IMR-90 (cell line): ENCODE results near the gene MEGF9. TPM values are rescaled to one million over a fixed set of nuclear protein-coding genes. Genes with fewer than 3 reads are reported as not detected.

Source experiments
- ATAC-seq: fragments of 200-7000 bp; cut with Tn5 transposase; 2 replicates; pipeline ENCODE4 v1.9.1; 2020; ENCODE audit warnings: low read depth, mild to moderate bottlenecking, moderate library complexity
- BruUV-seq: library from RNA; stranded (reverse); fragments of 400-500 nt; replicated peaks from 2 replicates; lab custom pipeline; 2021; lab: Mats Ljungman, UMichigan
- CTCF ChIA-PET: fragments of 300-600 bp; formaldehyde crosslinking; extraction: SDS; loops from one replicate; lab custom pipeline; 2021; ENCODE audit warnings: antibody characterized with exemption; lab: Yijun Ruan, JAX
- POLR2A ChIA-PET: fragments of 300-600 bp; sonication (Branson Sonifier 250); formaldehyde crosslinking; loops from one replicate; lab custom pipeline; 2022; ENCODE audit warnings: antibody characterized with exemption; ENCODE audit not compliant: unreplicated experiment; lab: Charles Lee
- DNase-seq: peaks from one replicate; pipeline ENCODE4 v3.0.0; 2013
- H2AFZ ChIP-seq: replicated peaks from 2 replicates; pipeline ENCODE3; 2013; ENCODE audit warnings: low read length, mild to moderate bottlenecking; ENCODE audit not compliant: poor library complexity
- H2AK5ac ChIP-seq: 2 replicates; pipeline ENCODE4 v1.6.1; 2013; ENCODE audit warnings: low read depth, low read length, inconsistent platforms
- H2AK9ac ChIP-seq: replicated peaks from 2 replicates; pipeline ENCODE3; 2013; ENCODE audit warnings: mild to moderate bottlenecking, low read depth, low read length, moderate library complexity; ENCODE audit not compliant: poor library complexity
- H2BK120ac ChIP-seq: 2 replicates; pipeline ENCODE4 v1.6.1; 2013; ENCODE audit warnings: low read depth, low read length, inconsistent platforms
- H2BK15ac ChIP-seq: 3 replicates; pipeline ENCODE4 v1.6.1; 2013; ENCODE audit warnings: low read depth, low read length, inconsistent platforms
- H2BK20ac ChIP-seq: 2 replicates; pipeline ENCODE4 v1.6.1; 2013; ENCODE audit warnings: low read depth, mild to moderate bottlenecking, inconsistent platforms, low read length, moderate library complexity
- H2BK5ac ChIP-seq: 2 replicates; pipeline ENCODE4 v1.6.1; 2013; ENCODE audit warnings: mild to moderate bottlenecking, low read depth, low read length, inconsistent platforms; ENCODE audit not compliant: poor library complexity, severe bottlenecking
- H3K14ac ChIP-seq: replicated peaks from 2 replicates; pipeline ENCODE4 v1.6.1; 2013; ENCODE audit warnings: low read depth, low read length, inconsistent platforms
- H3K18ac ChIP-seq: 2 replicates; pipeline ENCODE4 v1.6.1; 2013; ENCODE audit warnings: low read depth, low read length, control low read depth
- H3K23ac ChIP-seq: 2 replicates; pipeline ENCODE4 v1.6.1; 2013; ENCODE audit warnings: low read depth, low read length, inconsistent platforms
- H3K27ac ChIP-seq: 2 replicates; pipeline ENCODE4 v1.5.1; 2013; ENCODE audit warnings: mild to moderate bottlenecking, control low read depth, low read length; ENCODE audit not compliant: insufficient read depth
- H3K27me3 ChIP-seq: 2 replicates; pipeline ENCODE4 v1.6.1; 2013; ENCODE audit warnings: low read length; ENCODE audit not compliant: control insufficient read depth, insufficient read depth
- H3K36me3 ChIP-seq: 2 replicates; pipeline ENCODE4 v1.6.1; 2013; ENCODE audit warnings: low read length, mixed read lengths; ENCODE audit not compliant: control insufficient read depth, insufficient read depth
- H3K4ac ChIP-seq: 2 replicates; pipeline ENCODE4 v1.6.1; 2013; ENCODE audit warnings: low read depth, low read length, inconsistent platforms
- H3K4me1 ChIP-seq: 2 replicates; pipeline ENCODE4 v1.6.1; 2013; ENCODE audit warnings: low read length, mixed read lengths; ENCODE audit not compliant: control insufficient read depth, insufficient read depth
- H3K4me2 ChIP-seq: 2 replicates; pipeline ENCODE4 v1.6.1; 2013; ENCODE audit warnings: low read depth, mild to moderate bottlenecking, control low read depth, low read length, moderate library complexity
- H3K4me3 ChIP-seq: 2 replicates; pipeline ENCODE4 v1.5.1; 2013; ENCODE audit warnings: low read depth, mild to moderate bottlenecking, control low read depth, low read length, moderate library complexity; ENCODE audit not compliant: insufficient read depth
- H3K56ac ChIP-seq: 2 replicates; pipeline ENCODE4 v1.6.1; 2013; ENCODE audit warnings: low read length, inconsistent platforms; ENCODE audit not compliant: insufficient read depth; ENCODE audit errors: extremely low read depth
- H3K79me1 ChIP-seq, 2 experiments: 2 replicates each; pipeline ENCODE4 v1.6.1; 2013; ENCODE audit warnings: low read length in 2 of 2, inconsistent platforms in 1 of 2, low read depth in 1 of 2
- H3K9ac ChIP-seq: 2 replicates; pipeline ENCODE4 v1.6.1; 2013; ENCODE audit warnings: low read depth, low read length, control low read depth
- H3K9me1 ChIP-seq: 2 replicates; pipeline ENCODE4 v1.6.1; 2013; ENCODE audit warnings: low read length, inconsistent platforms; ENCODE audit not compliant: insufficient read depth
- H3K9me3 ChIP-seq: 2 replicates; pipeline ENCODE4 v1.6.1; 2013; ENCODE audit warnings: low read length; ENCODE audit not compliant: control insufficient read depth, insufficient read depth
- H4K20me1 ChIP-seq: 2 replicates; pipeline ENCODE4 v1.6.1; 2013; ENCODE audit warnings: low read length, inconsistent platforms; ENCODE audit not compliant: insufficient read depth
- H4K5ac ChIP-seq: 2 replicates; pipeline ENCODE4 v1.6.1; 2013; ENCODE audit warnings: mild to moderate bottlenecking, low read depth, low read length, control low read depth
- H4K8ac ChIP-seq, 2 experiments: 2 replicates each; pipeline ENCODE4 v1.6.1; 2013; ENCODE audit warnings: low read depth in 2 of 2, low read length in 2 of 2, control low read depth in 1 of 2, inconsistent platforms in 1 of 2
- H4K91ac ChIP-seq: 2 replicates; pipeline ENCODE4 v1.6.1; 2013; ENCODE audit warnings: low read depth, low read length, inconsistent platforms; ENCODE audit not compliant: insufficient read depth
- CHD1 ChIP-seq: IDR thresholded peaks from 2 replicates; pipeline ENCODE4 v1.6.1; 2012; ENCODE audit warnings: low read depth, low read length, improper control_type of control experiment
- MAZ ChIP-seq: IDR thresholded peaks from 2 replicates; pipeline ENCODE4 v1.6.1; 2012; ENCODE audit warnings: low read depth, mild to moderate bottlenecking, low read length, improper control_type of control experiment, moderate library complexity, borderline replicate concordance
- POLR2A ChIP-seq: IDR thresholded peaks from 2 replicates; pipeline ENCODE4 v1.6.1; 2012; ENCODE audit warnings: mild to moderate bottlenecking, low read depth, low read length
- RAD21 ChIP-seq: IDR thresholded peaks from 2 replicates; pipeline ENCODE4 v1.6.1; 2012; ENCODE audit warnings: low read length, improper control_type of control experiment
- RFX5 ChIP-seq: IDR thresholded peaks from 2 replicates; pipeline ENCODE4 v1.8.0; 2012; ENCODE audit warnings: low read depth, mild to moderate bottlenecking, low read length, moderate library complexity
- SMC3 ChIP-seq: fragments of 150-350 bp; IDR thresholded peaks from 2 replicates; pipeline ENCODE4 v1.6.1; 2016; ENCODE audit warnings: low read depth, mild to moderate bottlenecking, antibody characterized with exemption, low read length, moderate library complexity
- WGBS, 2 experiments: methylation state at CpG; one replicate each; pipeline versions ENCODE4 v1.1.5 to v1.1.7; 2013; ENCODE audit warnings: missing lambda C conversion rate in 2 of 2; ENCODE audit not compliant: insufficient read length in 1 of 2; ENCODE audit errors: extremely low coverage in 2 of 2; 5-methylcytosine and 5-hydroxymethylcytosine counted together
- dilution Hi-C: fragments of 300-500 bp; cut with HindIII; formaldehyde crosslinking; loops from one replicate; pipeline ENCODE4 v1.14.3; 2018; ENCODE audit warnings: low sequenced_read_pairs; ENCODE audit not compliant: unreplicated experiment
- in situ Hi-C: fragments of 300-500 bp; cut with MboI; formaldehyde crosslinking; loops from 3 replicates; pipeline ENCODE4 v1.14.3; 2019; ENCODE audit warnings: low sequenced_read_pairs, inconsistent platforms, mixed read lengths
- intact Hi-C: fragments of 100-400 bp; cut with micrococcal nuclease; formaldehyde crosslinking; loops from 2 replicates; pipeline ENCODE4 v1.10.0; 2022
- polyA plus RNA-seq, 3 experiments: library from polyadenylated mRNA; depleted of rRNA; stranded (reverse); fragments of >200 nt; gene quantifications; 2 replicates each; pipeline ENCODE4 v1.2.3, GENCODE V29; 2012; ENCODE audit warnings: low replicate concordance in 1 of 3
- total RNA-seq: library from RNA; depleted of rRNA; stranded (reverse); fragments of >200 nt; gene quantifications from 2 replicates; pipeline ENCODE4 v1.2.3, GENCODE V29; 2012

The MEGF9 gene
- total and polyA plus RNA-seq, 2 of the 4 experiments (the other 2 are of a cell fraction): 3.4 TPM

- no peak overlapping the region for H3K9ac ChIP-seq
- in situ Hi-C loops: no loop called here
- WGBS, 2 experiments: no CpG with 5 or more reads among the region's 1 CpG
- no peak overlapping the region for H2AFZ ChIP-seq
- H3K4me2 ChIP-seq: no peak overlapping the region
- no peak overlapping the region for H3K4ac ChIP-seq
- no peaks in the 10 kb centered on the region for H3K27me3 ChIP-seq
- H2AK5ac ChIP-seq: no peak overlapping the region
- H3K23ac ChIP-seq: 0 out of 2 replicates have a peak overlapping the region, but pooled peaks have one; percentile 2
- BruUV-seq: no TSS peak
- CTCF ChIA-PET: no interaction called here
- POLR2A ChIA-PET: no interaction called here
- peaks cover 41 to 60% of the 10 kb centered on the region in 2 experiments for H3K79me1 ChIP-seq
- no peak overlapping the region for H4K91ac ChIP-seq
- H2BK120ac ChIP-seq: 0 out of 2 replicates have a peak overlapping the region, but pooled peaks have one; percentile 10
- intact Hi-C loops: no loop called here
- 0 out of 2 replicates have a peak overlapping the region, but pooled peaks have one; percentile 8 for H2BK20ac ChIP-seq
- no peaks in the 10 kb centered on the region for H4K20me1 ChIP-seq
- H3K56ac ChIP-seq: no peak overlapping the region
- H3K36me3 ChIP-seq: peaks cover 11% of the 10 kb centered on the region
- H2BK15ac ChIP-seq: no peak overlapping the region; the same call in 2 of the 3 replicates
- TF ChIP-seq RAD21: no peak
- TF ChIP-seq CHD1: no peak
- no peak for TF ChIP-seq MAZ
- no peak for TF ChIP-seq RFX5
- no peak for TF ChIP-seq POLR2A
- TF ChIP-seq SMC3: no peak
- H3K4me3 ChIP-seq: no peak overlapping the region
- H3K9me1 ChIP-seq: peaks cover 7% of the 10 kb centered on the region
- ATAC-seq (no peak), DNase-seq (no peak)
- peaks cover 4% of the 10 kb centered on the region; the same call in 1 of the 2 replicates for H3K4me1 ChIP-seq
- no peak overlapping the region; a peak in 1 of 4 replicates for H4K8ac ChIP-seq
- H3K27ac ChIP-seq: no peak overlapping the region; the same call in 1 of the 2 replicates
- dilution Hi-C loops: no loop called here
- no peak overlapping the region for H4K5ac ChIP-seq
- H3K9me3 ChIP-seq: no peaks in the 10 kb centered on the region
- no peak overlapping the region for H3K14ac ChIP-seq
- H2AK9ac ChIP-seq: no peak overlapping the region
- 0 out of 2 replicates have a peak overlapping the region, but pooled peaks have one; percentile 13 for H3K18ac ChIP-seq
- H2BK5ac ChIP-seq: peak overlapping the region; percentile 29
These were observed 141.8 kb downstream of the MEGF9 start for GRCh38 chr9:120572472-120572871.
